ENCODE data around the gene ZBTB7C.

ZBTB7C gene

GRCh38 chr18:47978141-47978540 is 431.0 kb downstream of the ZBTB7C start:
- DNase-seq (ENCODE audit: low read depth, low spot score) = no peak
- H3K27ac ChIP-seq = no peak overlapping the region
